Measurements from ENCODE around the gene CAPN12. TPM values are rescaled to one million over a fixed set of nuclear protein-coding genes. Genes with fewer than 3 reads are reported as not detected.
"Not testable (repeated sequence)": the region's sequence is repeated elsewhere in the genome, so short reads cannot be mapped to it uniquely, and the experiment has no call there.

Gene CAPN12
- 10 to 100 TPM in 3 of 4 donors, 1 to 10 TPM in 1; 8.0 to 31.3 (median 15.7) TPM for total RNA-seq

GRCh38 chr19:38744298-38744681 is at the start of gene CAPN12:
Gene CAPN12 (minus strand): TSS chr19:38744474. CDS start chr19:38744165, 309 bp downstream.
- Histone ChIP-seq H3K4me3 (no peak within 1 kb of the TSS), H3K27ac (no peak within 1 kb of the TSS), H3K36me3 (no peaks in the 10 kb centered on the region), H3K27me3 (no peaks in the 10 kb centered on the region), H3K4me1 (no peaks in the 10 kb centered on the region), H3K9me3 (no peaks in the 10 kb centered on the region)
- 81% methylated on average over 8 of the region's 10 CpGs for WGBS
- no peak for TF ChIP-seq POLR2AphosphoS5 (IDR thresholded peaks at IDR 0.05)
- no peak for TF ChIP-seq EP300 (IDR thresholded peaks at IDR 0.05)
- TF ChIP-seq, protein P1, sequence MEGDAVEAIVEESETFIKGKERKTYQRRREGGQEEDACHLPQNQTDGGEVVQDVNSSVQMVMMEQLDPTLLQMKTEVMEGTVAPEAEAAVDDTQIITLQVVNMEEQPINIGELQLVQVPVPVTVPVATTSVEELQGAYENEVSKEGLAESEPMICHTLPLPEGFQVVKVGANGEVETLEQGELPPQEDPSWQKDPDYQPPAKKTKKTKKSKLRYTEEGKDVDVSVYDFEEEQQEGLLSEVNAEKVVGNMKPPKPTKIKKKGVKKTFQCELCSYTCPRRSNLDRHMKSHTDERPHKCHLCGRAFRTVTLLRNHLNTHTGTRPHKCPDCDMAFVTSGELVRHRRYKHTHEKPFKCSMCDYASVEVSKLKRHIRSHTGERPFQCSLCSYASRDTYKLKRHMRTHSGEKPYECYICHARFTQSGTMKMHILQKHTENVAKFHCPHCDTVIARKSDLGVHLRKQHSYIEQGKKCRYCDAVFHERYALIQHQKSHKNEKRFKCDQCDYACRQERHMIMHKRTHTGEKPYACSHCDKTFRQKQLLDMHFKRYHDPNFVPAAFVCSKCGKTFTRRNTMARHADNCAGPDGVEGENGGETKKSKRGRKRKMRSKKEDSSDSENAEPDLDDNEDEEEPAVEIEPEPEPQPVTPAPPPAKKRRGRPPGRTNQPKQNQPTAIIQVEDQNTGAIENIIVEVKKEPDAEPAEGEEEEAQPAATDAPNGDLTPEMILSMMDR (IDR thresholded peaks at IDR 0.05), result no peak
- TF ChIP-seq POLR2A (IDR thresholded peaks at IDR 0.05), result no peak
- DNase-seq (ENCODE audit: low spot score in 2 of 2), result no peak

- H3K27ac ChIP-seq, result peak overlapping the region; percentile 89
- no peaks in the 10 kb centered on the region for H3K27me3 ChIP-seq
- H3K36me3 ChIP-seq, result no peaks in the 10 kb centered on the region
- no peak for TF ChIP-seq POLR2A (IDR thresholded peaks at IDR 0.05)
- TF ChIP-seq EP300 (IDR thresholded peaks at IDR 0.05), result no peak
- no peak for TF ChIP-seq POLR2AphosphoS5 (IDR thresholded peaks at IDR 0.05)
- TF ChIP-seq, protein P1 (IDR thresholded peaks at IDR 0.05), result no peak
- no peak for DNase-seq (ENCODE audit: low spot score in 2 of 2)
- no peak overlapping the region for H3K4me3 ChIP-seq
- peaks cover 16% of the 10 kb centered on the region for H3K4me1 ChIP-seq
- no peaks in the 10 kb centered on the region for H3K9me3 ChIP-seq
- 58% methylated on average over 5 of the region's 5 CpGs for WGBS
Observed at GRCh38 chr19:38793671-38794070, 49.4 kb upstream of the CAPN12 start.

GRCh38 chr19:38793177-38793576 is 48.9 kb upstream of the CAPN12 start:
- no peak for DNase-seq (ENCODE audit: low spot score in 2 of 2)
- 41% methylated on average over 8 of the region's 8 CpGs for WGBS
- Histone ChIP-seq H3K4me1 (peaks cover 19% of the 10 kb centered on the region), H3K36me3 (no peaks in the 10 kb centered on the region), H3K27me3 (no peaks in the 10 kb centered on the region), H3K9me3 (no peaks in the 10 kb centered on the region), H3K27ac (peak overlapping the region; percentile 89), H3K4me3 (no peak overlapping the region)
- no peak for TF ChIP-seq EP300 (IDR thresholded peaks at IDR 0.05)
- TF ChIP-seq POLR2A (IDR thresholded peaks at IDR 0.05), result no peak
- TF ChIP-seq, protein P1 (IDR thresholded peaks at IDR 0.05), result no peak
- TF ChIP-seq POLR2AphosphoS5 (IDR thresholded peaks at IDR 0.05), result no peak

DNA sequence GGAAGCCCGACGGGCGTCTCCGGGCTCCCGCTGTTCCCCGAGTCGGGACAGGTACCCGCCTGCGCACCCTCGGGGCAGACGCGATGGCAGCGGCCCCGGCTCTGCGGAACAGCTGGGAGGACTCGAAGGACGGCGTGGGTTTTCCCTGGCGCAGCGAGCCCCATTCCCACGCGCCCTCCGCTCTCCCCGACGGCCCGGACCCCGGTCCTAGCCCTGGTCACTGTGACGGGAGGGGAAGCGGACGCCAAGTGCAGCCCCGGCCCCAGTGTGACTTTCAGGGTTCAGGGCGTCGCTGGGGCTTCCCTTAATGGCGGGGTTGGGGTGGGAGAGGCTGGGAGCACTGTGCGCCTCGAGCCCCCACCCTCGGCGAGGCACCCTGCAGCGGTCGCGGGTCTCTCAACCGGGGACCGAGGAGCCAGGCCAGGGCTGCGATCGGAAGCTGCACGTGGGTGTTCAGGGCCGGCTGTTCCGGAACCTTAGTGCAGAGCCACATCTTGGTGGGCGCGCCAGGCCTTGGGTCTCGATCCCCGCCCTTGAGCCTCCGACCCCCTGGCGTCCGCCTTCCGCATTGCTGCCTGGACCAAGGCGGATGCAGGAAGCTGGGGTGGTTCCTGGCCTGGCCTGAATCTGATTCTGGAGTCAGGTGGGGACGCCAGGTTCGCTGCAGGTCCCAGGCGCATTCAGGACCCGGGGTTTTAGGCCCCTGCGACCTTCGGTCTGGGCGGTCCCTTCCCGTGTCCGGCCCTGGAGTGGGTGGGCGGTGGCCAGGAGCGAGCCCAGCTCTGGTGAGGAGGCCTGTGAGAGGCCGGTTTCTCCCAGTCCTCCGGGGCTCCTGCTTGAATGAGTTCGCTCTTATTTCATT is 48.2 kb upstream of the CAPN12 start:
- DNase-seq (ENCODE audit: low spot score in 2 of 2), result peak in 1 of 2 donors; percentile 78
- WGBS, result 30% methylated on average over 5 of the region's 71 CpGs
- peak overlapping the region; percentile 37 for H3K4me3 ChIP-seq

GRCh38 chr19:38791451-38792064 is 47.3 kb upstream of the CAPN12 start:
- not testable (repeated sequence) for DNase-seq (ENCODE audit: low spot score in 2 of 2)

More for the DNA sequence above, 48.2 kb upstream of the CAPN12 start:
- no peaks in the 10 kb centered on the region for H3K36me3 ChIP-seq
- TF ChIP-seq, protein P1 (IDR thresholded peaks at IDR 0.05), result peak in 1 of 2 donors; percentile 34
- TF ChIP-seq POLR2A (IDR thresholded peaks at IDR 0.05), result no peak
- peak overlapping the region; percentile 89 for H3K27ac ChIP-seq
- H3K27me3 ChIP-seq, result no peaks in the 10 kb centered on the region
- peaks cover 19% of the 10 kb centered on the region for H3K4me1 ChIP-seq
- H3K9me3 ChIP-seq, result no peaks in the 10 kb centered on the region

DNA sequence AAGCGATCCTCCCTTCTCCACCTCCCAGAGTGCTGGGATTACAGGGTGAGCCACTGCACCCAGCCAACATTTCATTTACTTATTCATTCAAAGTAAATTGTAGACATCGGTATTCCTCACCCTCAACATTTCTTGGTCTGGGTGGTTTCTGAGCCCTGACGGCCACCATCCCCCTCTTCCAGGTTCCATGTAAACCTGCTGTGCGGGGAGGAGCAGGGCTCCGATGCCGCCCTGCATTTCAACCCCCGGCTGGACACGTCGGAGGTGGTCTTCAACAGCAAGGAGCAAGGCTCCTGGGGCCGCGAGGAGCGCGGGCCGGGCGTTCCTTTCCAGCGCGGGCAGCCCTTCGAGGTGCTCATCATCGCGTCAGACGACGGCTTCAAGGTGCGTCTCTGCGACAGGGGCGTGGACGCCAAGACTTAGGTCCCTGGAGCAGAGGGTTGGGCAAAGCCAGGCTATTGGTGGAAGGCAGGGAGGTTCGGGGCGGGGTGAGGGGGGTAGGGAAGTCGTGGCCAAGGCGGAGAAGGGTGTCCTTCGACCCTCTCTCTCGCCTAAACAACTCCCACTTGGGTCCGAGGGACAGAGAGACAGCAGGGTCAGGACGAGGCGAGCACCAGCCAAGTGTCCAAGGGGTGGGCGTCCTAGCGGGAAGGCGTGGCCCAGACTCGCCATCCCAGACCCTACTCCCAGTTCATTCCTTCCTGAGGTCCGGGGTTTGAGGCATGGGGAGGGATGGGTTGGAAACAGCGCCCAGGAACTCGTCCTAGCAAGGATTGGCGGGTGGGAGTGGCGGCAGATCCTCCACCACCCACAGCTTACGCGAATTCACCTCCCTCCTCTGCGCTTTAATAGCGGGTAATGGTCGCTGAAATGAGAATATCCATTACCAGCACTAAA is 46.5 kb upstream of the CAPN12 start:
- WGBS, result no CpG with 5 or more reads among the region's 49 CpGs
- not testable (repeated sequence) for DNase-seq (ENCODE audit: low spot score in 2 of 2); H3K9me3 ChIP-seq; H3K36me3 ChIP-seq; H3K27me3 ChIP-seq
- H3K4me3 ChIP-seq, result peak overlapping the region; percentile 34
- H3K4me1 ChIP-seq, result peaks cover 30% of the 10 kb centered on the region
- H3K27ac ChIP-seq, result peak overlapping the region; percentile 74

More at GRCh38 chr19:38791451-38792064, 47.3 kb upstream of the CAPN12 start:
- no CpG with 5 or more reads among the region's 40 CpGs for WGBS
- not testable (repeated sequence) for H3K4me3 ChIP-seq, H3K27ac ChIP-seq, H3K36me3 ChIP-seq, H3K27me3 ChIP-seq, H3K9me3 ChIP-seq
- peaks cover 27% of the 10 kb centered on the region for H3K4me1 ChIP-seq
